IPS-18c (cell line): ENCODE results near the gene SLC5A5.

Experiments
- H3K4me3 ChIP-seq: 2 replicates; pipeline ENCODE4 v1.7.0; 2013; ENCODE audit warnings: low read depth, mild to moderate bottlenecking, low read length, moderate library complexity; ENCODE audit not compliant: insufficient read depth
- H3K9me3 ChIP-seq: one replicate; pipeline ENCODE4 v1.6.1; 2013; ENCODE audit warnings: mild to moderate bottlenecking, low read length, moderate library complexity; ENCODE audit not compliant: control insufficient read depth, insufficient read depth

The SLC5A5 gene

GRCh38 chr19:17933414-17934129 lies 61.8 kb downstream of the SLC5A5 start:
- no peaks in the 10 kb centered on the region for H3K9me3 ChIP-seq
- peak overlapping the region; percentile 90 for H3K4me3 ChIP-seq

GRCh38 chr19:17936379-17936778 lies 64.6 kb downstream of the SLC5A5 start:
- no peaks in the 10 kb centered on the region for H3K9me3 ChIP-seq
- no peak overlapping the region for H3K4me3 ChIP-seq

GRCh38 chr19:17937371-17937900 lies 65.7 kb downstream of the SLC5A5 start:
- Histone ChIP-seq H3K4me3 (no peak overlapping the region), H3K9me3 (no peaks in the 10 kb centered on the region)

GRCh38 chr19:17938092-17938845 lies 66.5 kb downstream of the SLC5A5 start:
- no peak overlapping the region for H3K4me3 ChIP-seq
- no peaks in the 10 kb centered on the region for H3K9me3 ChIP-seq

- no peaks in the 10 kb centered on the region for H3K9me3 ChIP-seq
- no peak overlapping the region; the same call in 1 of the 2 replicates for H3K4me3 ChIP-seq
Measured at GRCh38 chr19:17942181-17942580, 70.4 kb downstream of the SLC5A5 start.

- peak overlapping the region; percentile 25 for H3K4me3 ChIP-seq
Measured at GRCh38 chr19:17942582-17943273, 71.0 kb downstream of the SLC5A5 start.

GRCh38 chr19:17943274-17944221 lies 71.8 kb downstream of the SLC5A5 start:
- no peak overlapping the region for H3K4me3 ChIP-seq
- no peaks in the 10 kb centered on the region for H3K9me3 ChIP-seq

More at GRCh38 chr19:17942582-17943273, 71.0 kb downstream of the SLC5A5 start:
- H3K9me3 ChIP-seq, result no peaks in the 10 kb centered on the region

- no peak overlapping the region for H3K4me3 ChIP-seq
- no peaks in the 10 kb centered on the region for H3K9me3 ChIP-seq
Measured at GRCh38 chr19:17944301-17944700, 72.6 kb downstream of the SLC5A5 start.
